Fibroblast of pulmonary artery (primary cell): Measurements from ENCODE around the gene RAB27B.

Experiments used
- DNase-seq: peaks from one replicate; pipeline ENCODE4 v3.0.0-alpha.2; 2010; ENCODE audit warnings: low read depth
- H3K4me3 ChIP-seq: replicated peaks from 2 replicates; pipeline ENCODE4 v1.5.1; 2011; ENCODE audit warnings: low read depth, mild to moderate bottlenecking, control low read depth, low read length, moderate library complexity
- TF ChIP-seq, protein P1 (sequence below): IDR thresholded peaks from 2 replicates; pipeline ENCODE4 v1.5.1; 2011; ENCODE audit warnings: mild to moderate bottlenecking, control low read depth, low read length, inconsistent platforms; ENCODE audit errors: missing control alignments

The RAB27B gene

DNA sequence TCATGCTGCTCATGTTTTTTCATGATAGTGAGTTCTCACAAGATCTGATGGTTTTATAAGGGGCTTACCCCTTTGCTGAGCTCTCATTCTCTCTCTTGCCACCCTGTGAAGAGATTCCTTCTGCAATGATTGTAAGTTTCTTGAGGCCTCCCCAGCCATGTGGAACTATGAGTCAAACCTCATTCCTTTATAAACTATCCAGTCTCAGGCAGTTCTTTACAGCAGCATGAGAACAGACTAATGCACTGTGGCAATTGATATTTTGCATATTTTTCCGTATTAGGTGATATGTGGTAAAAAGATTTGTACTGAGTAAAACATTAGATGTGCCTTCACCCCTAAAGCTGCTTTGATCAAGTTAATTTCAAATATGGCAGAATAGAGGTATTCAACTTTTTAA is 48.8 kb downstream of the RAB27B start:
- DNase-seq, result no peak
- no peak overlapping the region for H3K4me3 ChIP-seq
- TF ChIP-seq, protein P1, sequence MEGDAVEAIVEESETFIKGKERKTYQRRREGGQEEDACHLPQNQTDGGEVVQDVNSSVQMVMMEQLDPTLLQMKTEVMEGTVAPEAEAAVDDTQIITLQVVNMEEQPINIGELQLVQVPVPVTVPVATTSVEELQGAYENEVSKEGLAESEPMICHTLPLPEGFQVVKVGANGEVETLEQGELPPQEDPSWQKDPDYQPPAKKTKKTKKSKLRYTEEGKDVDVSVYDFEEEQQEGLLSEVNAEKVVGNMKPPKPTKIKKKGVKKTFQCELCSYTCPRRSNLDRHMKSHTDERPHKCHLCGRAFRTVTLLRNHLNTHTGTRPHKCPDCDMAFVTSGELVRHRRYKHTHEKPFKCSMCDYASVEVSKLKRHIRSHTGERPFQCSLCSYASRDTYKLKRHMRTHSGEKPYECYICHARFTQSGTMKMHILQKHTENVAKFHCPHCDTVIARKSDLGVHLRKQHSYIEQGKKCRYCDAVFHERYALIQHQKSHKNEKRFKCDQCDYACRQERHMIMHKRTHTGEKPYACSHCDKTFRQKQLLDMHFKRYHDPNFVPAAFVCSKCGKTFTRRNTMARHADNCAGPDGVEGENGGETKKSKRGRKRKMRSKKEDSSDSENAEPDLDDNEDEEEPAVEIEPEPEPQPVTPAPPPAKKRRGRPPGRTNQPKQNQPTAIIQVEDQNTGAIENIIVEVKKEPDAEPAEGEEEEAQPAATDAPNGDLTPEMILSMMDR, result no peak

DNA sequence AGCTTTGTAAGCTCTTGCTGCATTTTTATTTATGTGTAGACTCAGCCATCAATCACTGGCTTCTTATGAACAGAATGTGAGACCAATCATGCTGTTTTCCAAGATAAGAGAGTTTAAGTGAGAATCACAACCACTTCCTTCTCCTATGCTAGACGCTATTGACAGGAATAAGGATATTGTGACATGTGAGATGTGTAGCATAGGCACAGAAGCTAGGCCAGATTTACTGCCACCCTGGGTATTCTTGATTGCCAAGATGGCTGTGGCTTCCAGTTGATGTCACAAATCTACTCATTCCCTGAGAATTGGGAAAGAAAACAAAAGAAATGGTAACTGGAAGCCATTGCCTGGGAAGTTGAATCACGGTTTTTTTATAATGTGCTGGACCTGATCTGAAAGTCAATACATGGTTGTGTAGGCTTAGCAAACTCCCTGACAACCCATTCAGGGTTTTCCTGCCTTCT is 49.9 kb downstream of the RAB27B start:
- DNase-seq, result peak; percentile 11
- no peak overlapping the region for H3K4me3 ChIP-seq
- TF ChIP-seq, protein P1, result no peak

DNA sequence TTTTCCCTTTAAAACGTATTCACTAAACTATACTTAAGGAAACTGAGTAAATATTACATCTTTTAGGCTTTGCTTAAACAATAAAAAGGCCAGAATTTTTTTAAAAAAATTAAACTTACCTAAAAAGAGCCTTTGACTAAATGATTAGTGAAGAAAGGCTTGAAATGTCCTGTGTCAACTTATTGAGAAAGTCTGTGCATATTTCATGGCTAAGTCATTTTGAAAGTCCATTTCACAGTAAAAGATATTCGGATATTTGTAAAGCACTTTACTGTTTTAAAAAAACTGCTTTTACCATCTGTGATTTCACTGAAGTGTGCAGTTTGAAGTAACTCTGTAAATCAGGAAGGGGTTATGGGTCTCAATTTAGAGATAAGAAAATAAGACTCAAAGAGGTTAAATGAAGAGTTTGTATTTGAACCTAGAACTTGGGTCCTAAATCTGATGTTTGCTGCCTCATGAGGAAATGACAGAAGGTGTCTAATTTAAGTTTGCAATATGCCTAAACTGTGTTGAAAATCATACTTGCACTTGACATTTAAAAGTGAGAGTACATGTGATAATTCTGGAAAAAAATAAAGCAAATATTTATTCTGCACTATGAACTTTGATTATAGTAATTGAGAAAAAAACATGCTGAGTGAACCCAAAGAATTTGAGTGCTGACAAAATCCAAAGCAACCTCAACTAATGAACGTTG is 50.5 kb downstream of the RAB27B start:
- H3K4me3 ChIP-seq, result no peak overlapping the region
- peak; percentile 16 for DNase-seq
- TF ChIP-seq, protein P1, result no peak

DNA sequence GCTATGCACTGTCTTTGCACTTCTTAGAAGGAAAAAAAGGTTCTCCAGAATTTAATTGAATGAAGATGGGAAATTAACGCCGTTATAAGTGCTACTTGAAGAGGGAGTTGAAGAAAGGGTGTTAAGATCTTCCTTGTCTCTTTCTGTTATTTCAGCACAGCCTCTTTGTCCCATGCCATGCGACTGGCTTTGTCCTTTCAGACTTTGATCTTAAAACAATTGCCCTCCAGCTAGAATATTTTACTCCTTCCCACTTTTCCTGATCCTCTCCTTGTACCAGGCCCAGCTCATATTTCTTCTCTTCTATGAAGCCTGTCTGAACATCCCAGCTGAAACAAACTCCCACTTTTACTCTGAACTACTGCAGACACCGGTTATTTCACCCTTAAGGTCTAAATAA is 51.4 kb downstream of the RAB27B start:
- H3K4me3 ChIP-seq, result no peak overlapping the region
- TF ChIP-seq, protein P1, result no peak
- DNase-seq, result no peak

DNA sequence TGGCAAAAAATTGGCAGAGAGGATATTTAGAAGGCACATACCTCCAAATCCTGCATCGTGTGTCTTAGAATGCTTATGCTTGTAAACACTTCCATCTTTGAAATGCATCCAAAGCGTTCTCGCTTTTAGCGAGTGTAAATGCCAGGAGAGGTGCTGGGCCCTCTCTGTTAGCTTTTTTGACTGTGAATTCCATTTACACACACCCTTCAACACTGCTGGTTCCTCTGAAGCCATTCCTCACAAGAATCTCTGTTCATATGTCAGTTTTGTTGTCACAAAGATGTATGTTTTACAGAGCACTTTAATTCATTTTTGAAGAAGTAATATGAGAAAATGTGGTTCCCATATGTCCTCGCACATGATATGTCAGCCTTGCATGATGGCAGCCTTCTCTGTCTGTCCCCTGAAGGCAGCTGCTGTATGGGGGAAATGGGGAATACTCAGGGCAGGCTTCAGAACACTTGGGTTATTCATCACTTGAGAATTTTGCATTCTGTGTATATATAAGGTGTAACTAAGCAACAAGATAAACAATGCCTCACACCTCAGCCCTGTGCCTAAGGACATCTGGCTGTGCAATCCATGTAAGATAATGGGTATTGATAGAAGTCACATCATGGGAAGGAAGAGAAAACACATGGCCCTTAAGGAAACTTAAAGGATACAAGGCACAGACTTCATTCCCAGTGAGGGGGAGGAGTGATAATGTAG is 52.3 kb downstream of the RAB27B start:
- TF ChIP-seq, protein P1, result no peak
- peak; percentile 78 for DNase-seq
- no peak overlapping the region for H3K4me3 ChIP-seq

DNA sequence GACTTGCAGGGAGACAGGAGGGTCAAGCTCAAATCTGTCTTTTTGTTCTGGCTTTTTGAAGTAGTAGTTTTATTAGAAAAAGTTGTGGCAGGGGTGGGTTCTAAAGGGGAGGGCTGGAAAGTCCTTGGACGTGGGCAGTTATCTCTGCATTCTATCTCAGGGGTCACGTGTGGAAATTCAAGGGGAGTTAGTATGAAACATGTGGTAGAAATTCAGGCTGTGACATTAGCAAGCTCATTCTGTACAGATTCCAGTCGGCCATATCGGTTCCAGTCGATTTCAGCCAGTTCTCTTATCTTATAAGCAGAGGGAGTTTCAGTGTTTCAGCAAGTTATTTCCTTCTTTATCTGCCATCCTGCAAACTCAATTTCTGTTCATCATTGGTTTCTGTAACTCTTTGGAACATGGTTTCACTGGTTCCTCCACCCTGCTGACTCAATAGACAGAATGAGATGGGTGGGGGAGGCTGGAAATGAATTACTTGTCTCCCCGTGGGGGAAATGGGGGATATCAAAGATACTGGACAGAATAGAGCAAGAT is 53.0 kb downstream of the RAB27B start:
- DNase-seq, result peak; percentile 24
- TF ChIP-seq, protein P1, result no peak
- H3K4me3 ChIP-seq, result no peak overlapping the region
